ENCODE measurements around the gene GPATCH2. TPM values are rescaled to one million over a fixed set of nuclear protein-coding genes. Genes with fewer than 3 reads are reported as not detected.
A peak's percentile ranks its signal among the peaks of the same experiment; 100 is the strongest.

Gene GPATCH2
- total and polyA plus RNA-seq, 2 donors (not counting 1 experiment from before 2014, with no cell fraction given) = 10.5 to 22.0 TPM

DNA sequence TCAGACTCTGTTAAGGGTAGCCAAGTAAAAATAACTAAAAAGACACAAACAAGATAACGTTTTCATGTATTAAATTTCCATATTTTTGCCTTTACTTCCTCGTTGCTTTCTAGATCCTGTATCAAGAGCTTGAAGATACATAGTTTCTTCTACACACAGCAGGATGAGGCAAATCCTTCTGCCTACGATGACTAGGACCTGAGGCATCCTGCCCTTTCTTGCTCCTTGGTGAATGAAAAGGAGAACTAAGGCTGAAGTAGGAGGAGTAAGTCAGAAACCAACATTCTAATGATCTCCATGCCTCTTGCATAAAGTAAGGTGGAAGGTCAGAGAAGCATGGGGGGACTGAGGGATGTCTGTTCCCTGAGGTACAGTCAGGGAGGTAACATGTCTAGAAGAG lies 102.6 kb downstream of the GPATCH2 start:
- Histone ChIP-seq H3K36me3 (ENCODE audit: control insufficient read depth, insufficient read depth, low read length) (no peaks in the 10 kb centered on the region), H3K9ac (ENCODE audit: insufficient read depth, low read length) (no peak overlapping the region), H3K27me3 (ENCODE audit: control insufficient read depth, insufficient read depth, low read length) (no peaks in the 10 kb centered on the region), H3K4me1 (ENCODE audit: control insufficient read depth, extremely low read depth, insufficient read depth, low read length) (peaks cover 7% of the 10 kb centered on the region), H3K4me3 (replicated peaks in 1 of 4; ENCODE audit: control extremely low read depth in 1 of 4, insufficient read depth in 1 of 4, low read depth in 3 of 4, low read length in 4 of 4) (no peak overlapping the region), H3K9me3 (ENCODE audit: control insufficient read depth, insufficient read depth, low read depth, low read length) (no peaks in the 10 kb centered on the region), H3K27ac (ENCODE audit: insufficient read depth, low read length) (no peak overlapping the region), H2AFZ (ENCODE audit: low read length) (no peak overlapping the region), H3K79me2 (ENCODE audit: control insufficient read depth, insufficient read depth, low read length) (no peaks in the 10 kb centered on the region), H3K4me2 (ENCODE audit: extremely low read depth, insufficient read depth, low read length) (no peak overlapping the region), H4K20me1 (ENCODE audit: control insufficient read depth, extremely low read depth, insufficient read depth, low read length) (no peaks in the 10 kb centered on the region)
- TF ChIP-seq EZH2 (IDR thresholded peaks at IDR 0.05; ENCODE audit: low read length, missing control alignments) = no peak
- TF ChIP-seq, protein P1, sequence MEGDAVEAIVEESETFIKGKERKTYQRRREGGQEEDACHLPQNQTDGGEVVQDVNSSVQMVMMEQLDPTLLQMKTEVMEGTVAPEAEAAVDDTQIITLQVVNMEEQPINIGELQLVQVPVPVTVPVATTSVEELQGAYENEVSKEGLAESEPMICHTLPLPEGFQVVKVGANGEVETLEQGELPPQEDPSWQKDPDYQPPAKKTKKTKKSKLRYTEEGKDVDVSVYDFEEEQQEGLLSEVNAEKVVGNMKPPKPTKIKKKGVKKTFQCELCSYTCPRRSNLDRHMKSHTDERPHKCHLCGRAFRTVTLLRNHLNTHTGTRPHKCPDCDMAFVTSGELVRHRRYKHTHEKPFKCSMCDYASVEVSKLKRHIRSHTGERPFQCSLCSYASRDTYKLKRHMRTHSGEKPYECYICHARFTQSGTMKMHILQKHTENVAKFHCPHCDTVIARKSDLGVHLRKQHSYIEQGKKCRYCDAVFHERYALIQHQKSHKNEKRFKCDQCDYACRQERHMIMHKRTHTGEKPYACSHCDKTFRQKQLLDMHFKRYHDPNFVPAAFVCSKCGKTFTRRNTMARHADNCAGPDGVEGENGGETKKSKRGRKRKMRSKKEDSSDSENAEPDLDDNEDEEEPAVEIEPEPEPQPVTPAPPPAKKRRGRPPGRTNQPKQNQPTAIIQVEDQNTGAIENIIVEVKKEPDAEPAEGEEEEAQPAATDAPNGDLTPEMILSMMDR (conservative IDR thresholded peaks at IDR 0.05 in 1 of 2, IDR thresholded peaks at IDR 0.05 in 1 of 2; ENCODE audit: low read depth in 1 of 2, low read length in 2 of 2) = no peak
- peak; percentile 9 to 66 for DNase-seq (ENCODE audit: low read depth in 2 of 2)

DNA sequence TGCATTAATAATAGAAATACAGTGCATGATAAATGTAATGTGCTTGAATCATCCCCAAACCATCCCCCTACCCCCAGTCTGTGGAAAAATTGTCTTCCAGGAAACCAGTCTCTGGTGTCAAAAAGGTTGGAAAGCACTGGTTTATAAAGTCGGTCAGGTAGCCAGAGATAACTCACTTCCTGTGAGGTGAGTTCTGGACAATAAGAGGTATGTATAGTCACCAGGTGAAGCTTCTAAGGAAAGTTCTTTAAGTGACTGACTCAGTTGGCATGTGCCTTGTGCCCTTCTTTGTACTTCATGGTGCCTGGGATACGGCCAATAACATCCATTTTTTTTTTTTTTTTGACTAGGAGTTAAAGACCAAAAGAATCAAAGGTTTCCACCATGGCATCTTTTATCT lies 103.7 kb downstream of the GPATCH2 start:
- no peak overlapping the region for H2AFZ ChIP-seq (ENCODE audit: low read length)
- no peak overlapping the region for H3K4me3 ChIP-seq (replicated peaks in 1 of 4; ENCODE audit: control extremely low read depth in 1 of 4, insufficient read depth in 1 of 4, low read depth in 3 of 4, low read length in 4 of 4)
- DNase-seq (ENCODE audit: low read depth in 2 of 2) = no peak
- no peaks in the 10 kb centered on the region for H3K79me2 ChIP-seq (ENCODE audit: control insufficient read depth, insufficient read depth, low read length)
- peaks cover 7% of the 10 kb centered on the region for H3K4me1 ChIP-seq (ENCODE audit: control insufficient read depth, extremely low read depth, insufficient read depth, low read length)
- no peak overlapping the region for H3K4me2 ChIP-seq (ENCODE audit: extremely low read depth, insufficient read depth, low read length)
- H3K9ac ChIP-seq (ENCODE audit: insufficient read depth, low read length) = no peak overlapping the region
- TF ChIP-seq, protein P1 (conservative IDR thresholded peaks at IDR 0.05 in 1 of 2, IDR thresholded peaks at IDR 0.05 in 1 of 2; ENCODE audit: low read depth in 1 of 2, low read length in 2 of 2) = no peak
- no peak for TF ChIP-seq EZH2 (IDR thresholded peaks at IDR 0.05; ENCODE audit: low read length, missing control alignments)
- H3K9me3 ChIP-seq (ENCODE audit: control insufficient read depth, insufficient read depth, low read depth, low read length) = no peaks in the 10 kb centered on the region
- H4K20me1 ChIP-seq (ENCODE audit: control insufficient read depth, extremely low read depth, insufficient read depth, low read length) = no peaks in the 10 kb centered on the region
- H3K27ac ChIP-seq (ENCODE audit: insufficient read depth, low read length) = no peak overlapping the region
- H3K36me3 ChIP-seq (ENCODE audit: control insufficient read depth, insufficient read depth, low read length) = no peaks in the 10 kb centered on the region
- H3K27me3 ChIP-seq (ENCODE audit: control insufficient read depth, insufficient read depth, low read length) = no peaks in the 10 kb centered on the region

DNA sequence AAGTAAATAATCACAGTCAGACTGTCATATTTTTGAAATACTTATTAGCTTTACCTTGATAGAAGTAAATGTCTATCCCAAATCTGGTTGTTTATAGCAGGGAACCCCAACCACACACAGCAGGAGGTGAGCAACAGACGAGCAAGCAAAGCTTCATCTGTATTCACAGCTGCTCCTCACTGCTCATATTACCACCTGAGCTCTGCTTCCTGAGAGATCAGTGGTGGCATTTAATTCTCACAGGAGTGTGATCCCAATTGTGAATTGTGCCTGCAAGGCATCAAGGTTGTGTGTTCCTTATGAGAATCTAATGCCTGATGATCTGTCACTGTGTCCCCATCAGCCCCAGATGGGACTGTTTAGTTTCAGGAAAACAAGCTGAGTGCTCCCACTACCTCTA lies 104.3 kb downstream of the GPATCH2 start:
- Histone ChIP-seq H3K27ac (ENCODE audit: insufficient read depth, low read length) (no peak overlapping the region), H3K4me2 (ENCODE audit: extremely low read depth, insufficient read depth, low read length) (no peak overlapping the region), H3K27me3 (ENCODE audit: control insufficient read depth, insufficient read depth, low read length) (no peaks in the 10 kb centered on the region), H3K36me3 (ENCODE audit: control insufficient read depth, insufficient read depth, low read length) (no peaks in the 10 kb centered on the region), H3K9me3 (ENCODE audit: control insufficient read depth, insufficient read depth, low read depth, low read length) (no peaks in the 10 kb centered on the region), H3K4me1 (ENCODE audit: control insufficient read depth, extremely low read depth, insufficient read depth, low read length) (peaks cover 7% of the 10 kb centered on the region), H3K9ac (ENCODE audit: insufficient read depth, low read length) (no peak overlapping the region), H3K4me3 (replicated peaks in 1 of 4; ENCODE audit: control extremely low read depth in 1 of 4, insufficient read depth in 1 of 4, low read depth in 3 of 4, low read length in 4 of 4) (no peak overlapping the region), H2AFZ (ENCODE audit: low read length) (no peak overlapping the region), H3K79me2 (ENCODE audit: control insufficient read depth, insufficient read depth, low read length) (no peaks in the 10 kb centered on the region), H4K20me1 (ENCODE audit: control insufficient read depth, extremely low read depth, insufficient read depth, low read length) (no peaks in the 10 kb centered on the region)
- DNase-seq (ENCODE audit: low read depth in 2 of 2) = no peak
- TF ChIP-seq, protein P1 (conservative IDR thresholded peaks at IDR 0.05 in 1 of 2, IDR thresholded peaks at IDR 0.05 in 1 of 2; ENCODE audit: low read depth in 1 of 2, low read length in 2 of 2) = no peak
- no peak for TF ChIP-seq EZH2 (IDR thresholded peaks at IDR 0.05; ENCODE audit: low read length, missing control alignments)

All from fibroblast of lung (primary cell).